Hepatocyte (in vitro differentiated cells): ENCODE measurements around the gene UBXN11.

Experiments
- CTCF ChIP-seq: fragments of 200-600 bp; sonication (generic); IDR thresholded peaks from 2 replicates; pipeline ENCODE4 v1.5.1; 2016; ENCODE audit warnings: antibody characterized with exemption, mild to moderate bottlenecking; ENCODE audit not compliant: poor library complexity
- EZH2 ChIP-seq: fragments of 200-600 bp; sonication (generic); IDR thresholded peaks from 2 replicates; pipeline ENCODE4 v1.6.1; 2016; ENCODE audit warnings: antibody characterized with exemption, mild to moderate bottlenecking, borderline replicate concordance
- EZH2phosphoT487 ChIP-seq: fragments of 200-600 bp; sonication (generic); IDR thresholded peaks from one replicate; pipeline ENCODE4 v1.6.1; 2018; ENCODE audit warnings: antibody characterized with exemption, mild to moderate bottlenecking, low read depth, moderate library complexity; ENCODE audit not compliant: unreplicated experiment, severe bottlenecking

GRCh38 chr1:26295194-26296138 lies 11.0 kb downstream of the UBXN11 start:
- no peak for TF ChIP-seq CTCF
- no peak for TF ChIP-seq EZH2
- TF ChIP-seq EZH2phosphoT487, result no peak
